ENCODE results near the gene TIGD1.

Gene TIGD1

GRCh38 chr2:232506709-232507108 lies 43.6 kb downstream of the TIGD1 start:
- no peak overlapping the region for H3K9ac ChIP-seq (ENCODE audit: insufficient read length)
- no peak overlapping the region for H3K27ac ChIP-seq
- no peaks in the 10 kb centered on the region for H3K36me3 ChIP-seq (ENCODE audit: insufficient read depth, low read length)
- TF ChIP-seq POLR2AphosphoS5 (IDR thresholded peaks at IDR 0.05; ENCODE audit: borderline replicate concordance, low read depth, low read length) (no peak), EZH2 (IDR thresholded peaks at IDR 0.05) (no peak), FOXP2 (optimal IDR thresholded peaks at IDR 0.05; ENCODE audit: control extremely low read depth, extremely low read length, insufficient read depth) (no peak)
- H3K4me3 ChIP-seq: no peak overlapping the region
- DNase-seq (ENCODE audit: low read depth, low spot score): no peak
- no peaks in the 10 kb centered on the region for H3K9me3 ChIP-seq (ENCODE audit: low read depth, low read length)

GRCh38 chr2:232505856-232506255 lies 44.5 kb downstream of the TIGD1 start:
- Histone ChIP-seq H3K36me3 (ENCODE audit: insufficient read depth, low read length) (no peaks in the 10 kb centered on the region), H3K27ac (no peak overlapping the region), H3K9me3 (ENCODE audit: low read depth, low read length) (no peaks in the 10 kb centered on the region), H3K4me3 (no peak overlapping the region), H3K9ac (ENCODE audit: insufficient read length) (no peak overlapping the region)
- no peak for TF ChIP-seq EZH2 (IDR thresholded peaks at IDR 0.05)
- no peak for TF ChIP-seq POLR2AphosphoS5 (IDR thresholded peaks at IDR 0.05; ENCODE audit: borderline replicate concordance, low read depth, low read length)
- no peak for TF ChIP-seq FOXP2 (optimal IDR thresholded peaks at IDR 0.05; ENCODE audit: control extremely low read depth, extremely low read length, insufficient read depth)
- no peak for DNase-seq (ENCODE audit: low read depth, low spot score)

DNA sequence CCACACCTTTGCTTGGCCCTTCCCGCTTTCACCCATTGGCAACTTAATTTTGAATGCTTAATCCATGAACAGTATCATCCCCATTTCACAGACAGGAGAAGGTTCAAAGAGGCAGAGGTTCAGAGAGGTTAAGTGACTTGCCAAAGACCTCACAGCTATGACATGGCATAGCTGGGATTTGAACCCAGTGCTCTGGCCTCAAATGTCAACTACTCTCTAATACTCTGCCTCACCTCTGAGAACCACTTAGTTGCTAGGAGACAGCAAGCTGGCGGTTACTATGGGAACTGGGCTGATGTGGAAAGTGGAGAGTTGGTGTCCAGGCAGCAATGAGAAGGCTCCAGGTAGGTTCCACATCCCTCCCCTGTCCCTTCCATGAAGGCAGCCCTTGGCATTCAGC lies 45.9 kb downstream of the TIGD1 start:
- H3K9me3 ChIP-seq (ENCODE audit: low read depth, low read length): no peaks in the 10 kb centered on the region
- H3K36me3 ChIP-seq (ENCODE audit: insufficient read depth, low read length): no peaks in the 10 kb centered on the region
- H3K9ac ChIP-seq (ENCODE audit: insufficient read length): no peak overlapping the region
- H3K27ac ChIP-seq: no peak overlapping the region
- TF ChIP-seq POLR2AphosphoS5 (IDR thresholded peaks at IDR 0.05; ENCODE audit: borderline replicate concordance, low read depth, low read length): no peak
- TF ChIP-seq FOXP2 (optimal IDR thresholded peaks at IDR 0.05; ENCODE audit: control extremely low read depth, extremely low read length, insufficient read depth): no peak
- no peak overlapping the region for H3K4me3 ChIP-seq
- no peak for DNase-seq (ENCODE audit: low read depth, low spot score)

- H3K27ac ChIP-seq: no peak overlapping the region
- no peaks in the 10 kb centered on the region for H3K9me3 ChIP-seq (ENCODE audit: low read depth, low read length)
- peak overlapping the region; percentile 72 for H3K4me3 ChIP-seq
- no peak for TF ChIP-seq FOXP2 (optimal IDR thresholded peaks at IDR 0.05; ENCODE audit: control extremely low read depth, extremely low read length, insufficient read depth)
- TF ChIP-seq POLR2AphosphoS5 (IDR thresholded peaks at IDR 0.05; ENCODE audit: borderline replicate concordance, low read depth, low read length): no peak
- no peak for TF ChIP-seq EZH2 (IDR thresholded peaks at IDR 0.05)
- no peak for DNase-seq (ENCODE audit: low read depth, low spot score)
- no peak overlapping the region for H3K9ac ChIP-seq (ENCODE audit: insufficient read length)
- no peaks in the 10 kb centered on the region for H3K36me3 ChIP-seq (ENCODE audit: insufficient read depth, low read length)
These were observed 46.5 kb downstream of the TIGD1 start for GRCh38 chr2:232503809-232504323.

- H3K9me3 ChIP-seq (ENCODE audit: low read depth, low read length): no peaks in the 10 kb centered on the region
- no peak overlapping the region for H3K9ac ChIP-seq (ENCODE audit: insufficient read length)
- no peak overlapping the region for H3K27ac ChIP-seq
- peak overlapping the region; percentile 72 for H3K4me3 ChIP-seq
- TF ChIP-seq FOXP2 (optimal IDR thresholded peaks at IDR 0.05; ENCODE audit: control extremely low read depth, extremely low read length, insufficient read depth): no peak
- peak; percentile 29 for TF ChIP-seq EZH2 (IDR thresholded peaks at IDR 0.05)
- DNase-seq (ENCODE audit: low read depth, low spot score): no peak
- no peaks in the 10 kb centered on the region for H3K36me3 ChIP-seq (ENCODE audit: insufficient read depth, low read length)
These were observed 47.2 kb downstream of the TIGD1 start for GRCh38 chr2:232502911-232503808.

- Histone ChIP-seq H3K27ac (no peak overlapping the region), H3K9ac (ENCODE audit: insufficient read length) (no peak overlapping the region), H3K36me3 (ENCODE audit: insufficient read depth, low read length) (no peaks in the 10 kb centered on the region), H3K4me3 (peak overlapping the region; percentile 28; the same call in 1 of the 2 replicates), H3K9me3 (ENCODE audit: low read depth, low read length) (no peaks in the 10 kb centered on the region)
- DNase-seq (ENCODE audit: low read depth, low spot score): no peak
- no peak for TF ChIP-seq FOXP2 (optimal IDR thresholded peaks at IDR 0.05; ENCODE audit: control extremely low read depth, extremely low read length, insufficient read depth)
- TF ChIP-seq EZH2 (IDR thresholded peaks at IDR 0.05): no peak
- TF ChIP-seq POLR2AphosphoS5 (IDR thresholded peaks at IDR 0.05; ENCODE audit: borderline replicate concordance, low read depth, low read length): no peak
These were observed 47.8 kb downstream of the TIGD1 start for GRCh38 chr2:232502511-232502910.

- Histone ChIP-seq H3K9me3 (ENCODE audit: low read depth, low read length) (no peaks in the 10 kb centered on the region), H3K4me3 (no peak overlapping the region), H3K36me3 (ENCODE audit: insufficient read depth, low read length) (no peaks in the 10 kb centered on the region), H3K9ac (ENCODE audit: insufficient read length) (no peak overlapping the region), H3K27ac (no peak overlapping the region)
- DNase-seq (ENCODE audit: low read depth, low spot score): no peak
- no peak for TF ChIP-seq EZH2 (IDR thresholded peaks at IDR 0.05)
- TF ChIP-seq FOXP2 (optimal IDR thresholded peaks at IDR 0.05; ENCODE audit: control extremely low read depth, extremely low read length, insufficient read depth): no peak
- no peak for TF ChIP-seq POLR2AphosphoS5 (IDR thresholded peaks at IDR 0.05; ENCODE audit: borderline replicate concordance, low read depth, low read length)
These were observed 48.5 kb downstream of the TIGD1 start for GRCh38 chr2:232501794-232502390.

DNA sequence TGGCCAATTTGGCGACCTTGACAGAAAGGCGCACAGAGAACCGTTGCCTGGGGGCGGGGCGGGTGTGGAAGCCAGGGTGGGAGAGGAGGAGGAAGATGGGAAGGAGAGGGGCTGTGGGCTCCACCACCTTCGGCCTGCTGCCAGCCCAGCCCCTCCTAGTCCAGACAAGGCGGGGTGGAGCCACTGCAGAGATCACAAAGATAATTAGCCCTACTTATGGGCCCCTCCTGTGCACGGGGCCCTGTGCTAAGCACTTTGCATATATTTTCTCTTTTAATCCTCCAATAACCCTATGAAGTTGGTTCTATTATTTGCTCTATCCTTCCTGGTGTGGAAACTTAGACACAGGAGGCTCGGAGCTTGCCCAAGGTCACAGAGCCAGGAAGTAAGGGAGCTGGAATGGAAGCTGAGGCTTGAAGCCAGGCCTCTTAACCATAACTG lies 49.0 kb downstream of the TIGD1 start:
- H3K36me3 ChIP-seq (ENCODE audit: insufficient read depth, low read length): no peaks in the 10 kb centered on the region
- no peak for DNase-seq (ENCODE audit: low read depth, low spot score)
- TF ChIP-seq FOXP2 (optimal IDR thresholded peaks at IDR 0.05; ENCODE audit: control extremely low read depth, extremely low read length, insufficient read depth): no peak
- TF ChIP-seq POLR2AphosphoS5 (IDR thresholded peaks at IDR 0.05; ENCODE audit: borderline replicate concordance, low read depth, low read length): no peak
- no peak for TF ChIP-seq EZH2 (IDR thresholded peaks at IDR 0.05)

More for the DNA sequence above, 49.0 kb downstream of the TIGD1 start:
- no peak overlapping the region for H3K9ac ChIP-seq (ENCODE audit: insufficient read length)
- H3K4me3 ChIP-seq: no peak overlapping the region
- no peak overlapping the region for H3K27ac ChIP-seq
- no peaks in the 10 kb centered on the region for H3K9me3 ChIP-seq (ENCODE audit: low read depth, low read length)
